HG02970 (cell line): ENCODE data around the gene NAXE.
"Not testable (repeated sequence)": the region's sequence is repeated elsewhere in the genome, so short reads cannot be mapped to it uniquely, and the experiment has no call there.

Experiments
- ATAC-seq: cut with Tn5 transposase; IDR thresholded peaks from one replicate; pipeline ENCODE4 v1.9.1; 2021; ENCODE audit warnings: mild to moderate bottlenecking, moderate library complexity, moderate number of reproducible peaks; ENCODE audit not compliant: unreplicated experiment, low FRiP score

NAXE gene

GRCh38 chr1:156618853-156619581 is 27.4 kb downstream of the NAXE start, which contains the start of gene HAPLN2:
HAPLN2 (plus strand) TSS chr1:156619415; CDS start chr1:156623491, 4,076 bp downstream.
- ATAC-seq = no peak

DNA sequence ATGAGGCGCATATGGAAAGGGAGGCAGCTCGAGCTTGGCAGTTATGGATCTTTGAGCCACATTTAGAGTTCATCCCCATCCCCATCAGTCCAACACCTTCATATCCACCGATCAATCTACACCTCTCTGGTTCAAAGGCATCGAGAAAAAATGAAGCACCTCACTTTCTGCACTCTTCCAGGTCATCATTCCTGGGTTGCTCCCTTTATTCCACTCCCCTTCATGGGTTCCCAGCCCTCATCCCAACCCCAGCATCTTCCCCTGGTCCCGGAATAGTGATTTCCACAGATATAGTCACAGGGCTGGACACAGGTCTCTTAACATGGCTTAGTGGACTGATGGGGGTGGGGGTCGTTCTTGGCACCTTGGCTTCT is 28.0 kb downstream of the NAXE start:
- no peak for ATAC-seq

DNA sequence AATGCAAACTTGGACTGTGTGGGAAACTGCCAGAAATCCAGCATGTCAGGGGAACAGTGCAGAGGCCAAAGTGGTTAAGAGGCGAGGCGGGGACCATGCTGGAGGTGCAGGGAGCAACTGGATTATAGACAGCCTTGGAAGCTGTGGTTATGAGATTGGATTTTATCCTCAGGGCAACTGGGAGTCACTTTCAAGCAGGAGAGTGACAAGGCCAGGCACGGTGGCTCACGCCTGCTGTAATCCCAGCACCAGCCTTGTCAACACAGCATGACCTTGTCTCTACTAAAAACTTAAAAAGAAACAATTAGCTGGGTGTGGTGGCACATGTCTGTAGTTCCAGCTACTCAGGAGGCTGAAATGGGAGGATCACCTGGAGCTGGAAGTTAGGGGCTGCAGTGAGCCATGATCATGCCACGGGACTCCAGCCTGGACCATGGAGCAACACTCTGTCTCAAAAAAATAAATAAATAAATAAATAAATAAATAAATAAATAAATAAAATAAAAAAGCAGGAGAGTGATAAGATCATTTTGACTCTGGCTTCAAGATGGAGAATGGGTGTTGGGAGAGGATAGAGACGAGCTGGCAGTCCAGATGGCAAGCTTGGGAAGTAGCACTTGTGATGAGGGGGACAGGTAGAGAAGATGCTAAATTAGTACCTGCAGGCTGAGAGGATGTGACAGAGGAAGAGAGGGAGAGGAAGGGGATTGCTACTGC is 31.2 kb downstream of the NAXE start:
- ATAC-seq = no peak

DNA sequence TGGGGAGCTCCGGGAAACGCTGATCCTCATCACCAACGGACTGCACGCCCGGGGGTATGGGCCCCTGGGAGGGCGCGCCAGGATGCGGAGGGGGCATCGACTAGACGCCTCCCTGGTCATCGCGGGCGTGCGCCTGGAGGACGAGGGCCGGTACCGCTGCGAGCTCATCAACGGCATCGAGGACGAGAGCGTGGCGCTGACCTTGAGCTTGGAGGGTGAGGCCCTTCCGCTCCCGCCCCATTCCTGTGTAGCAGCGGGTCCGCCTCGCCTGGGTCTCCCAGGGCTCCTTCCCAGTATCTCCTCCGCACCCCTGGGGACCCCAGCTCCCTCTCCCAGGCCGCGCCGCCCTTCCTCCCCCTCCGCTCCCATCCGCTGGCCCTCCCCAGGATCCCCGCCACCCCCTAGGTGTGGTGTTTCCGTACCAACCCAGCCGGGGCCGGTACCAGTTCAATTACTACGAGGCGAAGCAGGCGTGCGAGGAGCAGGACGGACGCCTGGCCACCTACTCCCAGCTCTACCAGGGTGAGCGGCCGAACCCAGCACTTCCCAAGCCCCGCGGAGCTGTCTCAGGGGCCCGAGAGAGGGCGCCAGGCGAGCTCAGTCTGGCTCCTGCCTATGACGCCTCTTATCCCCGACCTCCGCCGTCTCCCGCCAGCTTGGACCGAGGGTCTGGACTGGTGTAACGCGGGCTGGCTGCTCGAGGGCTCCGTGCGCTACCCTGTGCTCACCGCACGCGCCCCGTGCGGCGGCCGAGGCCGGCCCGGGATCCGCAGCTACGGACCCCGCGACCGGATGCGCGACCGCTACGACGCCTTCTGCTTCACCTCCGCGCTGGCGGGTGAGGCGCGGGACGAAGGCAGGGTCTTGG is 32.6 kb downstream of the NAXE start:
- ATAC-seq = no peak

GRCh38 chr1:156624814-156625435 is 33.3 kb downstream of the NAXE start:
- ATAC-seq = no peak

DNA sequence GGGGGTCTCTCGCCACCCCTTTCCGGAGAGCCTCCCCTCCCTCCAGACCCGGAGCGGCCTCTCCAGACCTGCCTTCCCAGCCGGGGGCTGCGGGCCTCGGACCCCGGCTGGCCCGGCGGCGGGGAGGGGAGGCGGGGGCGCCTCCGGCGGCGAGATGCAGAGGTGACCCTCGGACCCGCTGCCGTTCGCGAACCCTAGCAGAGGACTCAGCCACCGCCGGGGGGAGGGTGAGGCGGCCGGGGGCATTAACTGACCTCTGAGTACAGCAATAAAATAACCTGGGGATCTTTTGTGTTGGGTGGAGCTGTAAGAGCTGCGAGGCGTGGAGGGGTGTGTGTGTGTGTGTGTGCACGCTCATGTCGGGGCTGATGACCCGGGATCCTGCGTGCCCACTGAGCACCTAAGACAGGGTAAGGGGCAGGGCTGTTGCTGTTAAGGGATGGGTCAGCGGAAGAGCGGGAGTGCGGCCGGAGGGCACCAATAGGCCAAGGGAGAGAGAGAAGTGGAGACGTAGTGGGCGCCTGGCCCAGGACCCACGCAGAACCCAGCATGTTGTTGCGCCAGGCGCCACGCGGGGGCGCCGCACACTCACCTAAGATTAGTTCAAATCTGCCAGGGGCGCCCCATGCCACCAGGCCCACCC is 34.0 kb downstream of the NAXE start:
- ATAC-seq = no peak

- no peak for ATAC-seq
Measured at GRCh38 chr1:156626079-156626438, 34.5 kb downstream of the NAXE start.

DNA sequence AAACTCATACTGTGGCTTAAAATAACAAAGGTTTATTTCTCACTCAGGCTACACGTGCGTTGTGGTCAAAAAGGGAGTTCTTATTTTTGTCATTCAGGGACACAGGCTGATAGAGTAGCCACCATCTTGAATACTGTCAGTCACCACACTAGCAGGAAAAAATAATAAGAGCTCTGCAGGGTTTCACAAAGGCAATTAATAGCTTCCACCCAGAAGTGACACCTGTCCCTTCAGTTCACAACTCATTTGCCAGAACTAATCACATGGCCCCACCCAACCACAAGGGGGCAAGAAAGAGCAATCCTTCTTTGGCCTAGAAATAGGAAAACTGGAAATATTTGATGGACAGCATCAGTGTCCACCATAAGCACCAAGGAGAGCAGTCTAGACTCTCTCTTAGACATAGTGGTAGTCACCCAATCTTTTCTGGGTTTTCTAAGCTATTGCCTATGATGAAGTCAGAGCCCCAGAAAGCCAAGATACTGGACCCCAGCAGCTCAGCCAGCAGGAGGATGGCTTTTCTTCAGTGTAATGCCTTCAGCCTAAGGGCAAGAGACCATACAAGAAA is 35.8 kb downstream of the NAXE start:
- ATAC-seq = no peak

- no peak for ATAC-seq
Measured at GRCh38 chr1:156629823-156630449, 38.4 kb downstream of the NAXE start.

GRCh38 chr1:156631152-156631551 is 39.6 kb downstream of the NAXE start:
- ATAC-seq = not testable (repeated sequence)

DNA sequence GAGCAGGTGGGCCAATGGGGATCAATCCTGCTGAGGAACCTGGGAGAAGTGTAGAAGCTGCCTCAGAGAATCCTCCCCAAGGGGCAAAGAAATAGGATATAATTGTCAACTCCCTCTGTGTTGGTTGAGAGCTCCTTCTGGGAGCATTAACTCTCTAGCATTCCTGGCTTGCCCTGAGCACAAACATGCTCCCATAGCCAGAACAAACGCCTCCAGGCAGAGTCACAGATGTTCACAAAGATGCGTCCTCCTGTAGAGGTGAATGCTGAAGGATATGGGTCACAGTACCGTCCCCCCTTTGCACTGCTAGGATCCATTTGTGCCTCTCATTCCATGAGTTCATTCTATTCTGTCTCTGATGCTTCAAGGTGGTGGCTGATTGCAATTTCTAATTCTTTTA is 40.8 kb downstream of the NAXE start:
- ATAC-seq = no peak

GRCh38 chr1:156638189-156638985 is 46.8 kb downstream of the NAXE start:
- no peak for ATAC-seq

DNA sequence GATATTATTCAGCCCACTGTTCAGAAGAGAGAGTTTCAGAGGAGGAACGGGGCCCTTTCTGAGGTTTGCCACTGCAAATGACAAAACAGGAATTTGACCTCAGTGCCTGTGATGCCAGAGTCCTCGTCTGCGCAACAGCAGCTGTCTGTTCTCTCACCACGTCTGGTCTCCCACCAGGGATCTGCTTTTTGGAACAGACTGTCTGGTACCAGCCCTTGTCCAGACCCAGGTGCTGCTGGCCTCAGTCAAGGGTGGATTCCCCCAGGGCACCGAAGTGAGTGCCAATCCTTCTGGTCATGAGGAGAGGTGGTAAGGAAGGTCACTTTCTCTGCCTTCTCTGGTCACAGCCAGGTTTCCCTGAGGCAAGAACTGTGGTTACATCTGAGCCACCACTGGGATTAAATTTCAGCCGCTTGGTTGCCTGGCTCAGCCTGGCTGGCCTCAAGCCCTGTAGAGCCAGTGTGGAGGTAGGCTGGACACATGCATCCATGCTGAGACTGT is 48.1 kb downstream of the NAXE start:
- no peak for ATAC-seq

GRCh38 chr1:156640842-156641706 is 49.5 kb downstream of the NAXE start:
- no peak for ATAC-seq

DNA sequence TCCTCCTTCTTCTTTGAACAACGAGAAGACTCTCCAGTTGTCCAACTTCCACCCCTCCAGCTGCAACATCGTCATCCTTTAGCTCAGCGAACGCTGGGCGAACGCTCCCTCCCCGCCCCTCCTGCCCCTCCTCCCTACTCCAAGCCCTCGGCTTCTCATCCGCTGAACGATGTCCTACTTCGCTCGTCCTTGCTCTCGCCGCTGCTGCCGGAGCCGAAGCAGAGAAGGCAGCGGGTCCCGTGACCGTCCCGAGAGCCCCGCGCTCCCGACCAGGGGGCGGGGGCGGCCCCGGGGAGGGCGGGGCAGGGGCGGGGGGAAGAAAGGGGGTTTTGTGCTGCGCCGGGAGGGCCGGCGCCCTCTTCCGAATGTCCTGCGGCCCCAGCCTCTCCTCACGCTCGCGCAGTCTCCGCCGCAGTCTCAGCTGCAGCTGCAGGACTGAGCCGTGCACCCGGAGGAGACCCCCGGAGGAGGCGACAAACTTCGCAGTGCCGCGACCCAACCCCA is 50.2 kb downstream of the NAXE start, which contains the start of gene BCAN:
Gene BCAN (plus strand): TSS at position 357 of the 504 bp plus-strand sequence. CDS start 3,938 bp downstream, outside the sequence.
- no peak for ATAC-seq

GRCh38 chr1:156642265-156643048 is 50.9 kb downstream of the NAXE start:
- no peak for ATAC-seq
